Measurements from ENCODE around the gene CPEB4. TPM values are rescaled to one million over a fixed set of nuclear protein-coding genes. Genes with fewer than 3 reads are reported as not detected.

CPEB4 gene
- total and polyA plus RNA-seq, 2 donors (not counting 3 experiments of a cell fraction or from before 2014, with no cell fraction given), result 11.3 to 16.4 TPM

GRCh38 chr5:173857234-173857633 lies 30.9 kb upstream of the CPEB4 start:
- dilution Hi-C loops (cut with MboI; ENCODE audit: extremely low pct_ligation_motif_present, low sequenced_read_pairs), result no loop called here
- no peaks in the 10 kb centered on the region for H3K9me1 ChIP-seq (replicated peaks; ENCODE audit: control insufficient read depth, extremely low read depth, insufficient read depth, low read length)

GRCh38 chr5:173858021-173858669 lies 30.0 kb upstream of the CPEB4 start:
- ChIA-PET CTCF (interaction anchor here (1.3 kb wide), 1 partner anchor 67 kb away, joined by 3 read pairs; no protein-coding TSS in a partner anchor), POLR2A (no interaction called here)
- dilution Hi-C loops (cut with MboI; ENCODE audit: extremely low pct_ligation_motif_present, low sequenced_read_pairs), result no loop called here
- no peaks in the 10 kb centered on the region for H3K9me1 ChIP-seq (replicated peaks; ENCODE audit: control insufficient read depth, extremely low read depth, insufficient read depth, low read length)
- no peak overlapping the region for H3K4me3 ChIP-seq (replicated peaks in 1 of 3; ENCODE audit: insufficient read depth in 1 of 3, low read depth in 1 of 3, low read length in 3 of 3)
- no peaks in the 10 kb centered on the region for H4K20me1 ChIP-seq (replicated peaks; ENCODE audit: control insufficient read depth, extremely low read depth, insufficient read depth, low read length)
- no peak overlapping the region for H3K4me2 ChIP-seq (ENCODE audit: insufficient read depth, low read length)
- TF ChIP-seq MYC (IDR thresholded peaks at IDR 0.05; ENCODE audit: low read depth, low read length), result no peak
- no peak for TF ChIP-seq POLR2A (IDR thresholded peaks at IDR 0.05; ENCODE audit: low read depth, low read length)
- no peak for TF ChIP-seq JUN (IDR thresholded peaks at IDR 0.05; ENCODE audit: borderline replicate concordance, insufficient read depth, insufficient read length, low read depth)
- no peak for TF ChIP-seq FOS (IDR thresholded peaks at IDR 0.05; ENCODE audit: borderline replicate concordance, insufficient read depth, low read length)
- TF ChIP-seq POLR2AphosphoS5 (IDR thresholded peaks at IDR 0.05; ENCODE audit: insufficient read depth, low read depth, low read length), result no peak
- no peak for TF ChIP-seq EZH2 (IDR thresholded peaks at IDR 0.05; ENCODE audit: borderline replicate concordance, low read depth, low read length, severe bottlenecking)
- TF ChIP-seq, protein P1, sequence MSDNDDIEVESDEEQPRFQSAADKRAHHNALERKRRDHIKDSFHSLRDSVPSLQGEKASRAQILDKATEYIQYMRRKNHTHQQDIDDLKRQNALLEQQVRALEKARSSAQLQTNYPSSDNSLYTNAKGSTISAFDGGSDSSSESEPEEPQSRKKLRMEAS (IDR thresholded peaks at IDR 0.05; ENCODE audit: insufficient read depth, insufficient read length), result no peak
- H3K9ac ChIP-seq (replicated peaks; ENCODE audit: extremely low read depth, insufficient read depth, low read length), result no peak overlapping the region
- DNase-seq (ENCODE audit: low read depth, low spot score), result no peak
- H3K27ac ChIP-seq (ENCODE audit: insufficient read depth, low read depth, low read length), result no peak overlapping the region
- no peaks in the 10 kb centered on the region for H3K79me2 ChIP-seq (ENCODE audit: control insufficient read depth, insufficient read depth, low read length)
- no peaks in the 10 kb centered on the region for H3K27me3 ChIP-seq (ENCODE audit: control insufficient read depth in 2 of 2, insufficient read depth in 2 of 2, low read length in 2 of 2)
- no peaks in the 10 kb centered on the region for H3K36me3 ChIP-seq (ENCODE audit: control insufficient read depth in 2 of 2, extremely low read depth in 1 of 2, insufficient read depth in 2 of 2, low read length in 2 of 2)
- H2AFZ ChIP-seq (ENCODE audit: low read depth, low read length), result no peak overlapping the region
- intact Hi-C loops (cut with micrococcal nuclease), result no loop called here
- peaks cover 16% of the 10 kb centered on the region for H3K4me1 ChIP-seq (ENCODE audit: control insufficient read depth, extremely low read depth, insufficient read depth, low read length)
- no peaks in the 10 kb centered on the region for H3K9me3 ChIP-seq (replicated peaks; ENCODE audit: control insufficient read depth, insufficient read depth, low read length)
- BruUV-seq (replicated peaks), result no TSS peak
- FAIRE-seq, result no peak

More at GRCh38 chr5:173857234-173857633, 30.9 kb upstream of the CPEB4 start:
- intact Hi-C loops (cut with micrococcal nuclease), result no loop called here
- POLR2A ChIA-PET, result no interaction called here
- H3K9me3 ChIP-seq (replicated peaks; ENCODE audit: control insufficient read depth, insufficient read depth, low read length), result no peaks in the 10 kb centered on the region
- H3K27ac ChIP-seq (ENCODE audit: insufficient read depth, low read depth, low read length), result no peak overlapping the region
- H3K79me2 ChIP-seq (ENCODE audit: control insufficient read depth, insufficient read depth, low read length), result no peaks in the 10 kb centered on the region
- H3K9ac ChIP-seq (replicated peaks; ENCODE audit: extremely low read depth, insufficient read depth, low read length), result no peak overlapping the region
- BruUV-seq (replicated peaks), result no TSS peak
- no peak overlapping the region for H3K4me3 ChIP-seq (replicated peaks in 1 of 3; ENCODE audit: insufficient read depth in 1 of 3, low read depth in 1 of 3, low read length in 3 of 3)
- no peak for FAIRE-seq
- H3K4me1 ChIP-seq (ENCODE audit: control insufficient read depth, extremely low read depth, insufficient read depth, low read length), result peaks cover 16% of the 10 kb centered on the region
- H2AFZ ChIP-seq (ENCODE audit: low read depth, low read length), result no peak overlapping the region
- H3K4me2 ChIP-seq (ENCODE audit: insufficient read depth, low read length), result no peak overlapping the region
- no peaks in the 10 kb centered on the region for H4K20me1 ChIP-seq (replicated peaks; ENCODE audit: control insufficient read depth, extremely low read depth, insufficient read depth, low read length)
- no peak for DNase-seq (ENCODE audit: low read depth, low spot score)
- H3K27me3 ChIP-seq (ENCODE audit: control insufficient read depth in 2 of 2, insufficient read depth in 2 of 2, low read length in 2 of 2), result no peaks in the 10 kb centered on the region
- no peaks in the 10 kb centered on the region for H3K36me3 ChIP-seq (ENCODE audit: control insufficient read depth in 2 of 2, extremely low read depth in 1 of 2, insufficient read depth in 2 of 2, low read length in 2 of 2)
- TF ChIP-seq GATA2 (IDR thresholded peaks at IDR 0.05; ENCODE audit: insufficient read depth, insufficient read length, low read depth, low read length), result no peak
- TF ChIP-seq, protein P1 (IDR thresholded peaks at IDR 0.05; ENCODE audit: insufficient read depth, insufficient read length), result no peak
- TF ChIP-seq POLR2AphosphoS5 (IDR thresholded peaks at IDR 0.05; ENCODE audit: insufficient read depth, low read depth, low read length), result no peak
- TF ChIP-seq MYC (IDR thresholded peaks at IDR 0.05; ENCODE audit: low read depth, low read length), result no peak
- no peak for TF ChIP-seq POLR2A (IDR thresholded peaks at IDR 0.05; ENCODE audit: low read depth, low read length)
- TF ChIP-seq JUN (IDR thresholded peaks at IDR 0.05; ENCODE audit: borderline replicate concordance, insufficient read depth, insufficient read length, low read depth), result no peak
- CTCF ChIA-PET, result interaction anchor here (1.3 kb wide), 1 partner anchor 68 kb away, joined by 3 read pairs; no protein-coding TSS in a partner anchor

All from endothelial cell of umbilical vein (primary cell).